ENCODE data around the gene OR4K1.

Gene OR4K1

GRCh38 chr14:19930617-19931016 lies at the start of gene OR4K1:
OR4K1 (plus strand) TSS chr14:19930917; CDS start chr14:19935667, 4,750 bp downstream.
- no peak for FAIRE-seq
- DNase-seq (ENCODE audit: insufficient read length, low spot score): no peak
- no peak for TF ChIP-seq CTCF (IDR thresholded peaks at IDR 0.05; ENCODE audit: insufficient read depth, missing control alignments)

- FAIRE-seq (no peak), DNase-seq (ENCODE audit: insufficient read length, low spot score) (no peak)
Observed at GRCh38 chr14:19895282-19895681, 35.4 kb upstream of the OR4K1 start.

GRCh38 chr14:19900999-19901398 lies 29.7 kb upstream of the OR4K1 start:
- DNase-seq (ENCODE audit: insufficient read length, low spot score): no peak
- no peak for FAIRE-seq
- no peak for TF ChIP-seq CTCF (IDR thresholded peaks at IDR 0.05; ENCODE audit: insufficient read depth, missing control alignments)

More at GRCh38 chr14:19895282-19895681, 35.4 kb upstream of the OR4K1 start:
- TF ChIP-seq CTCF (IDR thresholded peaks at IDR 0.05; ENCODE audit: insufficient read depth, missing control alignments): no peak

- TF ChIP-seq CTCF (IDR thresholded peaks at IDR 0.05; ENCODE audit: insufficient read depth, missing control alignments): no peak
- no peak for DNase-seq (ENCODE audit: insufficient read length, low spot score)
- no peak for FAIRE-seq
Observed at GRCh38 chr14:19902409-19902808, 28.3 kb upstream of the OR4K1 start.

GRCh38 chr14:19906665-19907064 lies 24.1 kb upstream of the OR4K1 start:
- FAIRE-seq (no peak), DNase-seq (ENCODE audit: insufficient read length, low spot score) (no peak)
- TF ChIP-seq CTCF (IDR thresholded peaks at IDR 0.05; ENCODE audit: insufficient read depth, missing control alignments): no peak

- DNase-seq (ENCODE audit: insufficient read length, low spot score): no peak
- no peak for FAIRE-seq
- TF ChIP-seq CTCF (IDR thresholded peaks at IDR 0.05; ENCODE audit: insufficient read depth, missing control alignments): no peak
Observed at GRCh38 chr14:19911114-19911513, 19.6 kb upstream of the OR4K1 start.

GRCh38 chr14:19917243-19917642 lies 13.5 kb upstream of the OR4K1 start:
- DNase-seq (ENCODE audit: insufficient read length, low spot score): no peak
- no peak for TF ChIP-seq CTCF (IDR thresholded peaks at IDR 0.05; ENCODE audit: insufficient read depth, missing control alignments)
- FAIRE-seq: no peak

Data from D721Med (cell line).